PFSK-1 (cell line): ENCODE results near the gene ARHGAP4.

Experiments used
- FOXP2 ChIP-seq: optimal IDR thresholded peaks from 2 replicates; pipeline ENCODE3; 2011; ENCODE audit warnings: borderline replicate concordance, control low read depth, inconsistent platforms; ENCODE audit not compliant: insufficient read depth; ENCODE audit errors: extremely low read length, extremely low read depth
- POLR2AphosphoS5 ChIP-seq: IDR thresholded peaks from 2 replicates; pipeline ENCODE4 v1.6.1; 2012; ENCODE audit warnings: low read depth, mild to moderate bottlenecking, control low read depth, low read length, moderate library complexity
- SIN3A ChIP-seq: IDR thresholded peaks from 2 replicates; pipeline ENCODE4 v1.6.1; 2012; ENCODE audit warnings: mild to moderate bottlenecking, low read length, moderate library complexity, borderline replicate concordance; ENCODE audit not compliant: insufficient read depth
- TAF1 ChIP-seq: IDR thresholded peaks from 2 replicates; pipeline ENCODE4 v1.6.1; 2012; ENCODE audit warnings: low read length, control low read depth, borderline replicate concordance; ENCODE audit not compliant: insufficient read depth
- TF ChIP-seq, protein P1 (sequence below), 2 experiments: IDR thresholded peaks; 2 replicates each; pipeline versions ENCODE4 v1.6.1 to v1.8.0; 2011 to 2012; ENCODE audit warnings: low read depth in 2 of 2, low read length in 2 of 2, control low read depth in 1 of 2, inconsistent platforms in 1 of 2, mild to moderate bottlenecking in 1 of 2, moderate library complexity in 1 of 2; ENCODE audit not compliant: insufficient read depth in 1 of 2

ARHGAP4 gene

DNA sequence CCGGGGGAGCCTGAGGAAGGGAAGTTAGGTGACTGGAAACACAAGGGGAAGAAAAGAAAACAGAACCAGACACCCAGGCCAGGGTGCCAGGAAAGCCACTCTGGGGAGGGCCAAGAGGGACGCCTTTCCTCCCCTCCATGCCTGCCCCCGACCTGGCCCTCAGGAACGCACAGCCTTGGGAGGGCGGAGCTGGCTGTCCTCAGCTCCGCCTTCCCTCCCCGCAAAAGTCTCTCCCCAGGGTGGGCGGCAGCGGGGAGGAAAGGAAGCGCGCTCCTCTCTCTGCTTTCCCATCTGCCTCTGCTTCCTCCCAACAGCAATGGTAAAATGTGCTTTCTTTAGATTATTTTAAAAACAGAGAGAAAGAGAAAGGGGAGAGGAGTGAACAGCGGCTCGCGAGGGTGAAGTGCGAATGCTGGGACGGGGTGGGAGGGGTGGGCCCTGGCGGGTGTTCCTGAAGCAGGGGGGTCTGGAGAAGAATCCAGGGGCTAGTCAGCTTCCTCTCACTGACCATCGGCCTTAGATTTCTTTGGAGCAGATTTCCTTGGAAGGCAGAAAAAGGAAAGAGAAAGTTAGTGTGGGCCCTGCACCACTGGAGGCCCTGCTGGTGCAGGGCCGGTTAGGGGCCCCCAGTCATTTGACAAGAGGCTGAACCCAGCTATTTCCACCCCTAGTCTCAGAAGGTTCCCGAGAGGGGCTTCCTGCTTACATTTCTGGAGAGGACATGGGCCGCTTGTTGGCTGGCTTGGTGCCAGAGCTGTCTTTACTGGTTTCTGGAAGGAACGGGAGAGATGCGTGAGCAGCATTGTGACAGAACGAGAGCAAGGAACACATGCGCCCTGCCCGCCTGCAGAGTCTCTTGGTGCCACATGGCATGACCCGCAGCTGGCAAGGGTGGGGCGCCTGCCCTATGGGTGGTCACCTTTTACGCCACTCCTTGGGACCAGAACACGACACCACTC is 23.1 kb upstream of the ARHGAP4 start:
- TF ChIP-seq, protein P1, sequence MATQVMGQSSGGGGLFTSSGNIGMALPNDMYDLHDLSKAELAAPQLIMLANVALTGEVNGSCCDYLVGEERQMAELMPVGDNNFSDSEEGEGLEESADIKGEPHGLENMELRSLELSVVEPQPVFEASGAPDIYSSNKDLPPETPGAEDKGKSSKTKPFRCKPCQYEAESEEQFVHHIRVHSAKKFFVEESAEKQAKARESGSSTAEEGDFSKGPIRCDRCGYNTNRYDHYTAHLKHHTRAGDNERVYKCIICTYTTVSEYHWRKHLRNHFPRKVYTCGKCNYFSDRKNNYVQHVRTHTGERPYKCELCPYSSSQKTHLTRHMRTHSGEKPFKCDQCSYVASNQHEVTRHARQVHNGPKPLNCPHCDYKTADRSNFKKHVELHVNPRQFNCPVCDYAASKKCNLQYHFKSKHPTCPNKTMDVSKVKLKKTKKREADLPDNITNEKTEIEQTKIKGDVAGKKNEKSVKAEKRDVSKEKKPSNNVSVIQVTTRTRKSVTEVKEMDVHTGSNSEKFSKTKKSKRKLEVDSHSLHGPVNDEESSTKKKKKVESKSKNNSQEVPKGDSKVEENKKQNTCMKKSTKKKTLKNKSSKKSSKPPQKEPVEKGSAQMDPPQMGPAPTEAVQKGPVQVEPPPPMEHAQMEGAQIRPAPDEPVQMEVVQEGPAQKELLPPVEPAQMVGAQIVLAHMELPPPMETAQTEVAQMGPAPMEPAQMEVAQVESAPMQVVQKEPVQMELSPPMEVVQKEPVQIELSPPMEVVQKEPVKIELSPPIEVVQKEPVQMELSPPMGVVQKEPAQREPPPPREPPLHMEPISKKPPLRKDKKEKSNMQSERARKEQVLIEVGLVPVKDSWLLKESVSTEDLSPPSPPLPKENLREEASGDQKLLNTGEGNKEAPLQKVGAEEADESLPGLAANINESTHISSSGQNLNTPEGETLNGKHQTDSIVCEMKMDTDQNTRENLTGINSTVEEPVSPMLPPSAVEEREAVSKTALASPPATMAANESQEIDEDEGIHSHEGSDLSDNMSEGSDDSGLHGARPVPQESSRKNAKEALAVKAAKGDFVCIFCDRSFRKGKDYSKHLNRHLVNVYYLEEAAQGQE (IDR thresholded peaks at IDR 0.05; ENCODE audit: insufficient read depth in 1 of 2, low read depth in 2 of 2, low read length in 2 of 2), result no peak
- TF ChIP-seq POLR2AphosphoS5, result no peak
- no peak for TF ChIP-seq SIN3A
- TF ChIP-seq FOXP2, result no peak
- no peak for TF ChIP-seq TAF1

DNA sequence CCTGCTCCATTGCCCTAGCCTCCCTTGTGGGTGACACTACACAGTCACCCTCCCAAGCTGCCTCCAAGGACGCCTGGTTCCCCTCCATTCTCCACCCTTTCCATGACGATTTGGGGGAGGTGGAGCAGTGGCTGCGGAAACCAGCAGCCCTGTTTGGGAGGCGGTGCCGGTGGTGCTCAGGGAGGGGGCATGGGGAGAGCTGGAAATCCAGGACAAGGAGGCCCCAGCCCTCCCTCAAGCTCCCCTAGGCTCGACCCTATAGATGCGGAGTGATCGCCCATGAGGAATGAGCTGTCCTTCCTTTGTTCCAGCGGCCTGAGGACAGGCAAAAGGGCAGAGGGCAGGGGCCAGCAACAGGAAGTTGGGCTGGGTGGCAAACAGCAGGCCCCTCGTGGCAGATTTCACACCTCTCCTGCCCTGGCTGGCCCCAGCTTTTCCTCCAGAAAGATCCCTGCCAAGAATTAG is 22.0 kb upstream of the ARHGAP4 start:
- TF ChIP-seq FOXP2 (no peak), TAF1 (no peak), SIN3A (no peak), POLR2AphosphoS5 (no peak)
- TF ChIP-seq, protein P1 (IDR thresholded peaks at IDR 0.05; ENCODE audit: insufficient read depth in 1 of 2, low read depth in 2 of 2, low read length in 2 of 2), result no peak

DNA sequence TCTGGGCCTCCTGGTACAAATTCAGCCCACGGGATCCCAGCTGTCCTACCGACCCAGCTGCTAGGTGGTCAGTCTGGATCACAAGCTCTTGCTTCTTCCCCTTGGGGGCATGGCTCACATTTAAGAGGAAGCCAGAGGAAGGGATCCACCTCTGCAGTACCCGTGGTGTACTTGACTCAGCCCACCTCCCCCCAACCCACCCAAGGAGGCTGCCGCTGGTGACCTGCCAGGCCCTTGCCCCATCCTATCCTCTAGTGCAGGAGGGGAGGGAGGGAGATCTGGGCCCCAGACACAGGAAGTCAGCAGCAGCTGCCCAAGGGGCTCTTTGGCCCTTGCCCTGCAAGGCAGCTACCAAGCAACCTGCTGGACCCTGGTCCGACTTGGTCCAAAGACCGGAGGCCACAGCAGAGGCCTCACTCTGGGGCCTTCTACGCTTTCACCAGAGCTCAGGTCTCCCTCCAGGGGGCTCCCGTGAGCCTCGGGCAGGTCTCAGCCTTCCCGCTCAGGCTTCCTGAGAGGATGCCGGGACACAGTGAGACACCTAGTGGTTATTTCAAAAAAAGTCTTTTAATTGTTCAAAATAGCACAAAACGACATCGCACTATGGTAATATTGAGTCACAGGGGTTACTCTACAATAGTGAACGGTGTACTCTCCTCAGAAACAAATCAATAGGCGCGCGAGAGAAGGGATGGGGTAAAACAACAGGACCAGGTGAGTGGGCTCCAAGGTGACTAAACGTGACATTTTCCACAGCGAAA is 21.1 kb upstream of the ARHGAP4 start:
- no peak for TF ChIP-seq TAF1
- no peak for TF ChIP-seq SIN3A
- TF ChIP-seq, protein P1 (IDR thresholded peaks at IDR 0.05; ENCODE audit: insufficient read depth in 1 of 2, low read depth in 2 of 2, low read length in 2 of 2), result no peak
- no peak for TF ChIP-seq POLR2AphosphoS5
- no peak for TF ChIP-seq FOXP2

DNA sequence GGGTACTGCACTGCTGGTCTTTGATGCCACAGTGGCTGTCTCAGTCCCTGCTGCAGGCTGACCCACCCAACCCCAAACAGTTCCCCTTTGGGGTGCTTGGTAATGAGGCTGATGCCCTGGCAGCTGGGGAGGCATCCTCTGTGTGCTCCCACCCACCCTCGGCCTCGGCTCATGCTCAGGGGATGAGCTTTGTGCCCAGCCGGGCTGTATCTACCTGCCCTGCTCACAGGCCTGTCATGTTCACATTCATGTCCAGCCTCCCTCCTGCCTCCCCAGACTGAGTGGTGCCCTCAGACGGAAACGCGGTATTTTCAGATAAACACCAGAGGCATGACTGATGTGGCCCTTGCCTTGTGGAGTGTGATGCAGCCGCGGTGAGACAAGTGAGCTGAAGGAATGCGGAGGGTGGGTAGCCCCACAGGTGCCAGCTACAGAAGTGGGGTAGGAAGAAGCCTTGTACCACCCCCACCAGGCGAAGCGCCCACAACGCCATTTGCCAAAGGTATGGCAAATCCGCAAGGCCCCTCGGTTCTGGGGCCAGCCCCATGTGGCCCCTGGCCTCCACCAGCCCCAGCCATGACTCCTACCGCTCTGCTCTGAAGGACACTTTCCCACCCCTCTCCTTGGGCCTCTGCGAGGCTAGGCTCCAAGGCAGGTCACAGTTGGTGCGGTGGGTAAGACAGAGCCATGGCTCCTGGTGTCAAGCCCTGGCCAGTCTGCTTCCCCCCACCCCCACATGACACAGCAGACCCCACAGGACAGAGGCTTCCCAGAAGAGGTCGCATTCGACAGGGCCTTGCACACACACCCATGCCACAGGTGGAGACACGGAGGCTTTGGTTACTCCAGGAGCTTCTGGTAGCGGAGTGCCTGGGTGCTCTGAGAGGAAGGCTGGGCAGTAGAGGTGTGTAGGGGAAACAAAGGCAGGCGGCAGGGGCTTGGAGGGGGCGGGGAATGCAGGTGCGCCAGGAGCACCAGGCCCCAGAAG is 20.2 kb upstream of the ARHGAP4 start:
- no peak for TF ChIP-seq SIN3A
- no peak for TF ChIP-seq TAF1
- no peak for TF ChIP-seq POLR2AphosphoS5
- no peak for TF ChIP-seq FOXP2
- TF ChIP-seq, protein P1 (IDR thresholded peaks at IDR 0.05; ENCODE audit: insufficient read depth in 1 of 2, low read depth in 2 of 2, low read length in 2 of 2), result no peak
